ENCODE measurements around the gene SMYD3. TPM values are rescaled to one million over a fixed set of nuclear protein-coding genes. Genes with fewer than 3 reads are reported as not detected.

SMYD3 gene
- total and polyA plus RNA-seq, 2 of the 13 experiments (the other 11 are each of a cell fraction or from before 2014, with no cell fraction given) = 27.7 to 35.8 TPM

GRCh38 chr1:245704765-245705164, 802.3 kb downstream of the SMYD3 start:
- no peak for ATAC-seq

GRCh38 chr1:245704341-245704740, 802.7 kb downstream of the SMYD3 start:
- Histone ChIP-seq H3K9ac (ENCODE audit: insufficient read depth, low read depth, low read length) (no peak overlapping the region), H3K36me3 (replicated peaks in 1 of 2; ENCODE audit: control insufficient read depth in 1 of 2, insufficient read depth in 2 of 2, low read length in 2 of 2) (no peaks in the 10 kb centered on the region), H3K4me2 (ENCODE audit: low read depth, low read length) (no peak overlapping the region), H3K4me1 (ENCODE audit: insufficient read depth, low read length) (peaks cover 7% of the 10 kb centered on the region; the same call in 1 of the 2 replicates), H3K79me2 (ENCODE audit: insufficient read depth, low read length) (no peaks in the 10 kb centered on the region), H3K27ac (ENCODE audit: extremely low read length, insufficient read depth, low read length) (no peak overlapping the region), H3K27me3 (ENCODE audit: control insufficient read depth in 1 of 2, insufficient read depth in 2 of 2, low read length in 2 of 2) (no peaks in the 10 kb centered on the region), H3K4me3 (replicated peaks in 1 of 3; ENCODE audit: insufficient read depth in 1 of 3, low read depth in 2 of 3, low read length in 3 of 3) (no peak overlapping the region), H3K9me3 (ENCODE audit: low read length) (no peaks in the 10 kb centered on the region), H2AFZ (ENCODE audit: low read length) (no peak overlapping the region), H4K20me1 (ENCODE audit: insufficient read depth, low read length) (no peaks in the 10 kb centered on the region)
- BruUV-seq (replicated peaks) = no TSS peak
- intact Hi-C loops (cut with micrococcal nuclease; ENCODE audit: unreplicated experiment) = no loop called here
- CTCF ChIA-PET (ENCODE audit: low intra/inter-chr PET ratio, low total read pairs) = no interaction called here
- POLR2A ChIA-PET = no interaction called here
- in situ Hi-C loops (cut with HindIII; ENCODE audit: extremely low pct_ligation_motif_present, low pct_unique_long_range_greater_than_20kb) = no loop called here
- FAIRE-seq (no peak), ATAC-seq (no peak), DNase-seq (ENCODE audit: low spot score) (no peak)
- WGBS (ENCODE audit: low lambda C conversion rate) = 39% methylated on average over 2 of the region's 6 CpGs
- TF ChIP-seq ZNF619 (CRISPR knock-in tag; IDR thresholded peaks at IDR 0.05) (no peak), ZNF776 (CRISPR knock-in tag; IDR thresholded peaks at IDR 0.05) (no peak), ZNF329 (CRISPR knock-in tag; IDR thresholded peaks at IDR 0.05; ENCODE audit: low read depth) (no peak), ZSCAN30 (CRISPR knock-in tag; IDR thresholded peaks at IDR 0.05) (no peak), ASH2L (IDR thresholded peaks at IDR 0.05; ENCODE audit: insufficient read length, low read depth, low read length) (no peak), FOXK2 (IDR thresholded peaks at IDR 0.05) (no peak), RFXANK (CRISPR knock-in tag; IDR thresholded peaks at IDR 0.05) (no peak), CHD4 (IDR thresholded peaks at IDR 0.05; ENCODE audit: borderline replicate concordance, low read length) (no peak), RBFOX2 (IDR thresholded peaks at IDR 0.05; ENCODE audit: low read depth, low read length) (no peak)
- TF ChIP-seq, protein P1, sequence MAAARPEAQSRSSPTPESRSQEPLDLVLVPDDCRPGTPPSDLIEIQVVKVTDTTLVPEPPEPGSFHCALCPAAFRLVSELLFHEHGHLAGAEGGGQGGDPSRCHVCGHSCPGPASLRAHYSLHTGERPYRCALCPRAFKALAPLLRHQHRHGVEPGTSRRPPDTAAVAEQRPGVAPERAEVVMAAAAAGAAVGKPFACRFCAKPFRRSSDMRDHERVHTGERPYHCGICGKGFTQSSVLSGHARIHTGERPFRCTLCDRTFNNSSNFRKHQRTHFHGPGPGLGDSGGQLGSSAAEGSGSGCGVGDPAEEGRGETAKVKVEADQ (CRISPR knock-in tag; IDR thresholded peaks at IDR 0.05; ENCODE audit: borderline replicate concordance) = no peak

More at GRCh38 chr1:245704765-245705164, 802.3 kb downstream of the SMYD3 start:
- H3K4me2 ChIP-seq (ENCODE audit: low read depth, low read length) = no peak overlapping the region
- H4K20me1 ChIP-seq (ENCODE audit: insufficient read depth, low read length) = no peaks in the 10 kb centered on the region
- ChIA-PET CTCF (ENCODE audit: low intra/inter-chr PET ratio, low total read pairs) (no interaction called here), POLR2A (no interaction called here)
- TF ChIP-seq ARNTL (CRISPR knock-in tag; IDR thresholded peaks at IDR 0.05) = no peak
- TF ChIP-seq, protein P1 (CRISPR knock-in tag; IDR thresholded peaks at IDR 0.05; ENCODE audit: borderline replicate concordance) = no peak
- no peak for TF ChIP-seq POLR2G (IDR thresholded peaks at IDR 0.05; ENCODE audit: low read depth, low read length)
- TF ChIP-seq, protein P2, sequence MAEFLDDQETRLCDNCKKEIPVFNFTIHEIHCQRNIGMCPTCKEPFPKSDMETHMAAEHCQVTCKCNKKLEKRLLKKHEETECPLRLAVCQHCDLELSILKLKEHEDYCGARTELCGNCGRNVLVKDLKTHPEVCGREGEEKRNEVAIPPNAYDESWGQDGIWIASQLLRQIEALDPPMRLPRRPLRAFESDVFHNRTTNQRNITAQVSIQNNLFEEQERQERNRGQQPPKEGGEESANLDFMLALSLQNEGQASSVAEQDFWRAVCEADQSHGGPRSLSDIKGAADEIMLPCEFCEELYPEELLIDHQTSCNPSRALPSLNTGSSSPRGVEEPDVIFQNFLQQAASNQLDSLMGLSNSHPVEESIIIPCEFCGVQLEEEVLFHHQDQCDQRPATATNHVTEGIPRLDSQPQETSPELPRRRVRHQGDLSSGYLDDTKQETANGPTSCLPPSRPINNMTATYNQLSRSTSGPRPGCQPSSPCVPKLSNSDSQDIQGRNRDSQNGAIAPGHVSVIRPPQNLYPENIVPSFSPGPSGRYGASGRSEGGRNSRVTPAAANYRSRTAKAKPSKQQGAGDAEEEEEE (CRISPR knock-in tag; IDR thresholded peaks at IDR 0.05; ENCODE audit: borderline replicate concordance) = no peak
- no peak for TF ChIP-seq DNMT3B (CRISPR knock-in tag; conservative IDR thresholded peaks at IDR 0.05)
- no peak for TF ChIP-seq KDM4B (CRISPR knock-in tag; IDR thresholded peaks at IDR 0.05)
- TF ChIP-seq POGZ (CRISPR knock-in tag; IDR thresholded peaks at IDR 0.05) = no peak
- no peak for TF ChIP-seq TP53 (CRISPR knock-in tag; conservative IDR thresholded peaks at IDR 0.05)
- H3K27me3 ChIP-seq (ENCODE audit: control insufficient read depth in 1 of 2, insufficient read depth in 2 of 2, low read length in 2 of 2) = no peaks in the 10 kb centered on the region
- no peaks in the 10 kb centered on the region for H3K9me3 ChIP-seq (ENCODE audit: low read length)
- FAIRE-seq (no peak), DNase-seq (ENCODE audit: low spot score) (no peak)
- no peak overlapping the region for H3K4me3 ChIP-seq (replicated peaks in 1 of 3; ENCODE audit: insufficient read depth in 1 of 3, low read depth in 2 of 3, low read length in 3 of 3)
- no TSS peak for BruUV-seq (replicated peaks)
- H3K27ac ChIP-seq (ENCODE audit: extremely low read length, insufficient read depth, low read length) = no peak overlapping the region
- H2AFZ ChIP-seq (ENCODE audit: low read length) = no peak overlapping the region
- intact Hi-C loops (cut with micrococcal nuclease; ENCODE audit: unreplicated experiment) = no loop called here
- H3K79me2 ChIP-seq (ENCODE audit: insufficient read depth, low read length) = no peaks in the 10 kb centered on the region
- peaks cover 7% of the 10 kb centered on the region; the same call in 1 of the 2 replicates for H3K4me1 ChIP-seq (ENCODE audit: insufficient read depth, low read length)
- no peak overlapping the region for H3K9ac ChIP-seq (ENCODE audit: insufficient read depth, low read depth, low read length)
- in situ Hi-C loops (cut with HindIII; ENCODE audit: extremely low pct_ligation_motif_present, low pct_unique_long_range_greater_than_20kb) = no loop called here
- WGBS (ENCODE audit: low lambda C conversion rate) = 68% methylated on average over 6 of the region's 7 CpGs
- no peaks in the 10 kb centered on the region for H3K36me3 ChIP-seq (replicated peaks in 1 of 2; ENCODE audit: control insufficient read depth in 1 of 2, insufficient read depth in 2 of 2, low read length in 2 of 2)
